Inflammatory macrophage treated with lipopolysaccharide for 1 hour (primary cell): ENCODE results near the gene B3GALT5.

ENCODE experiments used
- DNase-seq, 2 donors: peaks; one replicate each; pipeline ENCODE4 v3.0.0-alpha.2; 2020 to 2022

The B3GALT5 gene

DNA sequence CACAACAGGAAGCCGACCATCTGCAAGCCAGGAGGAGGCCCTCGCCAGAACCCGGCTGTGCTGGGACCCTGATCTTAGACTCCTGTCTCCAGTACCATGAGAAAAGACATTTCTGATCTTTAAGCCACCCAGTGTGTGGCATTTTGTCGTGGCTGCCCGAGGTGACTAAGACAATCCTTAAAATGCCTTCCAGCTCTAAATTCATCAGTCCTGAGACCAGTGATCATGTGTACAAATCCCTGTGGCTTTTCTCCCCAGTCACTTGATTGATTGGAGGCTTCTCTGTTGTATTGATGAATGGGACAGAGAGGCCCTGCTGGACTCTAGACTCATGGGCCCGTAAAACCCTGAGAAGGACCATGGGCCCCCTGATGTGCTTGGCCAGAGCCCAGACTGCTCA is 36.1 kb downstream of the B3GALT5 start:
- no peak for DNase-seq

DNA sequence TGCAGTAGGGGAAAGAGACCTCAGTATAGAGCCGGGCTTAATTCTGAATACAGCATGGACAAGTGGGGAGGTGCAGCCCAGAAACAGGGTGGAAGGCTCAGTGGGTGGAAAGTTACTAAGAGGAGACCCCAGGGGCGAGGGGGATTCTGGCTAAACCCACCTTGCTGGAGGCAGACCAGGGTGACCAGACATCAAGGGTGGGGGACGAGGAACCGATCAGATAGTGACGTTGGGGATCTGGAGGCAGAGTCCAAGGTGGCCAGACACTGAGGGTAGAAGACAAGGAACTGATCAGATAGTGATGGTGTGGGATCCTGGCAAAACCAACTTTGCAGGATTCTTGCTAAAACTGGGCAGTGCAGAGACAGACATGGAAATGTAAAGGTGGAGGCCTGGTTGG is 36.8 kb downstream of the B3GALT5 start:
- DNase-seq, result no peak

- DNase-seq, result no peak
Observed at GRCh38 chr21:39650306-39650705, 37.6 kb downstream of the B3GALT5 start.

- no peak for DNase-seq
Observed at GRCh38 chr21:39650801-39651200, 38.1 kb downstream of the B3GALT5 start.

DNA sequence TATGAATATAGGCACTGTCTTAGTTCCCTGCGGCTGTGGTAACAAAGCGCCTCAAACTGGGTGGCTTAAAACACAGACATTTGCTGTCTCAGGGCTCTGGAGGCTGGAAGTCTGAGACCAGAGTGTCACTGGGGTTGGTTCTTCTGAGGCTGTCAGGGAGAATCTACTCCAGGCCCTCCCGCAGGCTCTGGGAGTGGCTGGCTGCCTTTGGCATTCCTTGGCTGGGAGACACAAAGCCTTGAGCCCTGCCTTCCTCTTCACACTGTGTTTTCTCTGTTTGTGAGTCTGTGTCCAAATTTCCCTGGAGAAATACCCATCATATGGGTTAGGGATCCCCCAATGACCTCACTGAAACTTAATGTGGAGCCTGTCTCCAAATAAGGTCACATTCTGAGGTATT is 38.5 kb downstream of the B3GALT5 start:
- DNase-seq, result no peak

- no peak for DNase-seq
Observed at GRCh38 chr21:39654951-39655350, 42.2 kb downstream of the B3GALT5 start.

DNA sequence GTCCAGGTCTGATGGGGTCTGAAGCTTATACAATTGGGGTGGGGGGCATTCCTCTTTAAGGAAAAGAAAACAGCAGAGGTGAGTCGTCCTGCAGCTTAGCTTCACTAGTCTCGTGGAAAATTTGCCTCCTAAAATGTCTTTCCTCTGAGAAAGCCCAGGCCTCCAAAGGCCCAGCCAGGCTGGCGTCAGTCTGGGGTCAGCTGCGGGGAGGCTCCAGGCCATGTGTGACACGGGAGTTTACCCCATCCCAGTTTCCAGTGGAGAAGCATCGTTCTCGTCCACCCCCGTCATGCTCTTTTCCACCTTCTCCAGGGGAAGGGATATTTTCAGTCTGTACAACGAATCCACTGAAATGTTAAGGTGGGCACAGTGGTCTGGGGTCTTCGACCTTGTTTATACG is 42.8 kb downstream of the B3GALT5 start:
- DNase-seq, result no peak

DNA sequence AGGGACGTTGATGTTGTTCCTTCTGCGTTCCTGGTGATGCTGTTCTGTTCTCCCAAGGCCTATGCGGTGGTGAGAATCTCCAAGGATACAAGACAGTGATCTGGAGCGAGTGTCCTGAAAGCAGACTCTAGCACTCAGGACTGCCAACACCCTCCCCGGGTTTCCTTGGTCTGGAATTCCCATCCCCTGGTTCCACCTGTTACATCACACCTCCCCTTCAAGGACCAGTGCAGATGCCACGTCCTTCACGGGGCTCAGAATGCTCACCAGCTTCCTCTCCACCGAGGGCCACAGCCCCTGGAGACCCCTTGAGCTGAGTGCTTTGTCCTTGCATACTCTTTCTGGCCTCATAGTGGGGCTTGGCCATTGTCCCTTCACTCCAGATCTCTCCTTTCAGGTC is 43.5 kb downstream of the B3GALT5 start:
- DNase-seq, result no peak

- no peak for DNase-seq
Observed at GRCh38 chr21:39657091-39657689, 44.5 kb downstream of the B3GALT5 start.

- DNase-seq, result no peak
Observed at GRCh38 chr21:39658066-39658465, 45.3 kb downstream of the B3GALT5 start.

DNA sequence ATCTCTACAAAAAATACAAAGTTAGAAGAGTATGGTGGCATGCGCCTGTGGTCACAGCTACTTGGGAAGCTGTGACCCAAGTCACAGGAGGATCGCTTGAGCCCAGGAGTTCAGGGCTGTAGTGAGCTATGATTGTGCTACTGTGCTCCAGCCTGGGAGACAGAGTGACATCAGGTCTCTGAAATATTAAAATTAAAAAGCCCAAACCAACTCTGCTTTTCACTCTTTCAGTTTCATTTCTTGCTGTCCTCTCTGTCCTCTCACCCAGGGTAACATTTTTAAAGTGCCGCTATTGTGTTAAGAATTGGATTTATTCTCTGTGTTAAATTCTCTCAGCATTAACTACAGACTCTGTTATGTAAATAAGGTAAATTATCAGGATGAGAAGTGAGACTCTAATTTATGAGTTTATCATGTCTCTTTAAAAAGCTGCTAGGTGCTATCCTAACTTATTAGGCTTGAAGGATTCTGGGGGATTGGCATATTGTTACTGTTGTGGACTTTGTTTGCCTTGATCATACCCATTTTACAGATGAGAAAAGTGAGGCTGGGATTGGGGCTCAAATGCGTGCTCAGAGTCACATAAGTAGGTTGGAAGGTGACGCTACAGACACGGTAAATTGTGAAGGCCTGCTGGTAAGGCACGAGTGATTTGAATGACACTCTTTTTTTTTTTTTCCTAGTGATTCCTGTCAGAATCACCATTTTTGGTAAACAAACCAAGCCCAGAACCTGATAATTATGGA is 46.5 kb downstream of the B3GALT5 start:
- DNase-seq, result no peak

- no peak for DNase-seq
Observed at GRCh38 chr21:39660191-39660980, 47.6 kb downstream of the B3GALT5 start.

- no peak for DNase-seq
Observed at GRCh38 chr21:39661121-39661520, 48.4 kb downstream of the B3GALT5 start.

GRCh38 chr21:39661740-39662139 is 49.0 kb downstream of the B3GALT5 start:
- no peak for DNase-seq

DNA sequence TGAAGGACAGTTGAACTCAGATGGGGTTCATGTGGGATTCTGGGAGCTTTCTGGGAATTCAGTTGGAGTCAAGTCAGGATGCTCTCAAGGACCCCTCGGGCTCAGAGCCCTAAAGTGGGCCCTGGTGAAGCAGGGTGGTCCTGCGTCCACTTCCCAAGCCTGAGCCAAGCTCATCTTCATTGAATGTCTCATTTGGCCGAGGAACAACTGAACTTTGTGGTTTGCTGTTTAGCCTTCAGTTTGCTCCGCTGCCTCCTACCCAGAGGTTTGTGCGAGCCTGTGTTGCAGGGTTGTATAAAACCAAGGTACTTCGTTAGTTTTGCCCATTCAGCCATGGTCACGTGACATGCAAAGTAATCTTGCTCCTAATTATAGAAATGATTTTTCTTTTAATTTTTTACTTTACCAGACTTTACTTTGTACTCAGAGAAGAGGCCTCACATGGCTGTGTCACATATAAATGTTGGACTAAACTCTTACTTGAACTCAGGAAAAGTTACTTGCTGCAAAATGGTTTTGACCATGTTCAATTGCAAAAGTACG is 49.7 kb downstream of the B3GALT5 start:
- no peak for DNase-seq

DNA sequence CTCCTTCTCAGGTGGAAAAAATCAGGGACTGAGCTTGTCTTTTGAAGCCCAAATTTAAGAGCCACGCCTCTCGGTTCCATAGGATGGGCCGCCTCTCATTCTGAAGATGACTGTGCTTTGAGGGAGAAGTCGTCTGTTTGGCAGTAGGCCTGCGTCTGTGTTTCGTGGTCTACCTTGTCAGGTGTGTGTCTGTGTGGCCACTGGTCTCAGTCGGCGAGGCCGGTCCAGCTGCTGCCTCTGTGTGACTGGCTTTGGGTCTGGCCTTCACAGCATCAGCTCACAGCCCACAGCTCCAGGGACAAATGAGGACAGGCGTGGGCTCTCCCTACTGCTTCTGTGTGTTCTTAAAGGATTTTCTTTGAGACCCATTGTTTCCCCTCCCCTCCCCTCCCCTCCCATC is 50.3 kb downstream of the B3GALT5 start:
- no peak for DNase-seq

DNA sequence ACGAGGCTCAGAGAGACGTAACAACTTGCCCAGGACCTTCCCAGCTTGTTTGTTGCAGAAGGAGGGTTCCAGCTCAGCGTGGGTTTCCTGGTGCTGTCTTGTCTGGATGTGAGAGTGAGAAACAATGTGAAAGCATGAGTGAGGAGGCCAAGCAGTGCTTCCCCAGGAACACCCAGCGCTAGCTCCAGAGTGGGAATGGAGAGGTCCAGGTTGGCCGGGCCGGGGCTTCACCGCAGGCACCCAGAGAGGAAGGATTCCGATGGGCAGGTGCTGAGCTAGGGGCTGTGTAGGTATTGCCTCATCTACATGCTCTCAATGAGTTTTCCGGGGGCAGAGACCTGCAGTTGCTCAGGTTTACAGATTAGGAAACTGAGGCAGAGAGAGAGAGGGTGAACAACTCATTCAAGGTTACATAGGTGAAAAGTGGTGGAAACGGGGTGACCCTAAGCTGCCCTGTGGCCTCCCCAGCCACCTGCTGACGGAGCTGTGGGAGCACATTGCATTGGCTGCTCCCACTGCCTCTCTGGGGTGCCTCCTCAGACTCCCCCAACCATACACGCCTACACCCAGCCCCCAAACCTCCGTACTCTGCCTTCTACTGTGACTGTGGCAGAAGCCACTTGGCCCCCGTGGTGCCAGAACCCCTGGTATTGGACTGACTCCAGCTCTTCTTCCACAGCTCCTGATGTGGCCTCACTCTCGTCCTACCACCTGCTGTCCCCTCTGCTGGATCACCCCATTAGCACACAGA is 51.2 kb downstream of the B3GALT5 start:
- no peak for DNase-seq

- DNase-seq, result no peak
Observed at GRCh38 chr21:39664586-39664985, 51.8 kb downstream of the B3GALT5 start.

DNA sequence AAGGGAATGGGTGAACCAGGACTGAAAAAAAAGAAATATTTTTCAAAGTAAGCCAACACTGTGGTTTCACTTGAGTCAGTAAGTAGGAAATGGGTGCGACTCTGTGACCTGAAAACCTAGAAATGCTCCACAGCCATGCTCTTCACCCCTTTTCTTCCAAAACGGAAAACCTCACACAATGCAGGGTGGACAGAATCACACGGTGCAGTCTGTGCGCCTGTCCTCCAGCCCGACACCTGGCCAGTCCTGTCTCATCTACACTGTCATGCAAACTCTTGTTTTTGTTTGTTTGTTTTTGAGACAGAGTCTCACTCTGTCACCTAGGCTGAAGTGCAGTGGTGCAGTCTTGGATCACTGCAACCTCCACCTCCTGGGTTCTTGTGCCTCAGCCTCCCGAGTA is 53.3 kb downstream of the B3GALT5 start:
- no peak for DNase-seq

- DNase-seq, result no peak
Observed at GRCh38 chr21:39666681-39667315, 54.1 kb downstream of the B3GALT5 start.

DNA sequence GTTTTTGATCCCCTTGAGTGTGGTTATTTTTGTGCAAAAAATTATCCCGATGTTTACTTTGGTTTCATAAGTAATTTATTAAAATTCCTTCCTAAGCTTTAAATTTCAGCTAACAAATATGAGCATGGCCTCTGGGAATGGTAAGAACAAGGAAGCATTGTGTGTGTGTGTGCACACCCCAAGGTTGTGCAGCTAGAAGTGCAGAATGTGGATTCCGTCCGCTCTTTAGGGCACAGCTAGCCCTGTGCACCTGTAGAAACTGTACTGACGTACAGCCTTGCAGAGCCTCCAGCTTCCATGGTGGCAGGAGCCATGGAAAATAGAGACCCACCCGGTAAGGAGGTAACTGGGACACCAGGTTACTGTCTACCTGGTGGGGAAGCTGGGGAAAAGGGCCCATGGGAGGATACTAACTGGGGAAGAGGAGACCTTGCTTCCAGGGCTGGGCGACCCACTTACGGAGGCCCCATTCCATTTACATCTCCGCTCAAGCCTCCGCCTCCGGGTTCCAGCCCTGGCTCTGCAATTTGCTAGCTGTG is 54.7 kb downstream of the B3GALT5 start:
- DNase-seq, result no peak

DNA sequence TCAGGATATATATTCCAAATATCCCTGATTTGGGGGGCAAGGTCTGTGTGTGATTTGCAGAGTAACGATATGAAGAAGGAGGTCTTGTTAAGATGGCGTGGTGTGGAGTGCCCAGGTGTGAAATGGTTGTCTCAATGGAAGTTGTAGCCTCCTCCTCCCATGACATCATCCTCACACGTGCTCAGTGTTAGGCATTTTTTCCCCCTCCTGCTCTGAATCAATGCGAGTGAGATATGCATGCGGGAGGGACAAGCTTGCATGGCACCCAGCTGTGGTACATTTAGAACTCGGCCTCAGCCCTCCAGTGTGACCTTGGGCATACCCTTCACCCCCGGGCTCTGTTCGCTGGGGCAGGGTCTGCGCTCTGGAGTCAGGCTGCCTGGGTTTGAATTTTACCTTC is 55.6 kb downstream of the B3GALT5 start:
- DNase-seq, result no peak
